D721Med (cell line): Measurements from ENCODE around the gene RAB40C.

Experiments used
- DNase-seq: peaks from one replicate; pipeline ENCODE4 v3.0.0; 2011; ENCODE audit warnings: low spot score; ENCODE audit not compliant: insufficient read length
- FAIRE-seq: peaks from 2 replicates; lab custom pipeline; 2011; peaks lifted over from hg19 to GRCh38; lab: Jason Lieb, UNC
- CTCF ChIP-seq: IDR thresholded peaks from 2 replicates; pipeline ENCODE4 v1.5.1; 2012; ENCODE audit warnings: mild to moderate bottlenecking, control low read depth; ENCODE audit not compliant: insufficient read depth; ENCODE audit errors: missing control alignments

RAB40C gene

DNA sequence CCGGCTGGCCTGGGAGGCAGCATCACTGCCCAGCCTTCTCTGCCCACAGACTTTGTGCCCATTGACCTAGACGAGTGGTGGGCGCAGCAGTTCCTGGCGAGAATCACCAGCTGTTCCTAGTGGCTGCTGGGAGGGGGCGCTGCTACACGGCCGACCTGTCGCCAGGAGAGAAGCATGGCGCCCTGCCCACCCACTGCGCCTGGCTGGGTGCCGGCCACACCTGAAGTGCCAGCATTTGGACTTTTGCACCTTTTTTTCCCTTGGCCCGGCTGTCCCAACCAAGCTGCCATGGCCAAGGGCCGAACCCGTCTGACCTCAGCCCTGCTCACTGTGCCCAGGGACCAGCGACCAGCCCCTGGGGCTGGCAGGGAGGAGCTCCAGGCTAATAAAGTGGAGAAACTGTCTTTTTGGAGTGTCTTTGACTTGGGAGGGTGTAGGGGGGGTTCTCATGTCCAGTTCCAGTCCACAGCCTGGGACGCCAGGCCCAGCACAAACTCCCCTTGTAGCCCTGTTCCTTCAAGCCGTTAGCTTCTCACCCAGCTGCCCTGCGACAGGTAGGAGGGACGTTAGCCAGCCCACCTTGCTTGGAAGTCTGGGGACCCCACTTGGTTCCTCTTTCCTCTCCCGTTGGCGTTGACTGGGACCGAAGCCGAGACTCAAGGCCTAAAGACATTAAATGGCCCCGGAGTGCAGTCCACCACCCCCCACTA is 58.4 kb downstream of the RAB40C start:
- TF ChIP-seq CTCF, result peak; percentile 66
- DNase-seq, result peak; percentile 90
- FAIRE-seq, result no peak

- no peak for TF ChIP-seq CTCF
- no peak for FAIRE-seq
- peak; percentile 100 for DNase-seq
Observed at GRCh38 chr16:648781-649589, 59.1 kb downstream of the RAB40C start, which contains the start of gene WDR90. TSS of gene WDR90 (plus strand) at chr16:649365. CDS start at chr16:649417, 52 bp downstream.

- FAIRE-seq (no peak), DNase-seq (no peak)
- no peak for TF ChIP-seq CTCF
Observed at GRCh38 chr16:649631-650030, 59.8 kb downstream of the RAB40C start.

DNA sequence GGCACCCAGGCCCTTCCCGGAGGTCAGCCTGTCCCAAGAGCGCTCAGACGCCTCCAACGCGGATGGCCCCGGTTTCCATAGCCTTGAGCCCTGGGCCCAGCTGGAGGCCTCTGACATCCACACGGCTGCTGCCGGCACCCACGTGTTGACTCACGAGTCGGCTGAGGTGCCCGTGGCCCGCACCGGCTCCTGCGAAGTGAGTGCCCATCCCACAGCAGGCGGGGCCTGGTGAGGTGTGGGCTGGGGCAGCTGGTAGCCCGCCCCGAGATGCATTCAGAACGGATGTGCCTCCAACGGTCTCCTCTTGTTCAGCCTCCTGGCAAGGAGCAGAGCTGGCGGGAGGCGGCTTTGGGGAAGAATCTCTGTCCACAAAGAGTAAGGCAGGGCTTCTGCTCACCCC is 62.0 kb downstream of the RAB40C start:
- no peak for DNase-seq

GRCh38 chr16:652454-653305 is 62.8 kb downstream of the RAB40C start:
- FAIRE-seq (no peak), DNase-seq (no peak)
- TF ChIP-seq CTCF, result no peak

More for the DNA sequence above, 62.0 kb downstream of the RAB40C start:
- no peak for FAIRE-seq
- TF ChIP-seq CTCF, result no peak

DNA sequence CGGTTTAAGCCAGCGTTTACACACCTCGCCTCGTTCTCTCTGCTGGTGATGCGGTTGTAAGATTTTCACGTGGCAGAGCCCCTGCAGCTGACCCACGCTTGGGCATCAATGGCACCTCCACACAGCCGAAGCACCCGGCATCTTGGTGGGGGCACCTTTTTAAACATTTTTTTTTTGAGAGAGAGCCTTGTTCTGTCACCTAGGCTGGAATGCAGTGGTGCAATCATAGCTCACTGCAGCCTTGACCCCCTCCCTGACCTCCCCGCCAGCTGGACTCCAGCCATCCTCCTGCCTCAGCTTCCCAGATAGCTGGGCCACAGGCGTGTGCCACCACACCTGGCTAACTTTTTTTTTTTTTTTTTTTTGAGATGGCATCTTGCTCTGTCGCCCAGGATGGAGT is 64.2 kb downstream of the RAB40C start:
- DNase-seq (no peak), FAIRE-seq (no peak)
- no peak for TF ChIP-seq CTCF
